Measurements from ENCODE around the gene OR7E24. TPM values are rescaled to one million over a fixed set of nuclear protein-coding genes. Genes with fewer than 3 reads are reported as not detected.
"Not testable (repeated sequence)": the region's sequence is repeated elsewhere in the genome, so short reads cannot be mapped to it uniquely, and the experiment has no call there.

The OR7E24 gene
- total and polyA plus RNA-seq, 4 donors, result not detected

GRCh38 chr19:9251236-9251635, 506 bp downstream of the OR7E24 start:
- Histone ChIP-seq H3K27ac (ENCODE audit: low read depth in 1 of 2, low read length in 1 of 2) (no peak overlapping the region), H3K4me3 (no peak overlapping the region), H3K36me3 (ENCODE audit: control insufficient read depth in 4 of 4, insufficient read depth in 4 of 4, low read length in 4 of 4) (no peaks in the 10 kb centered on the region), H3K27me3 (ENCODE audit: control insufficient read depth in 3 of 3, insufficient read depth in 3 of 3, low read length in 2 of 3) (no peaks in the 10 kb centered on the region), H3K9me3 (ENCODE audit: control insufficient read depth in 4 of 4, insufficient read depth in 3 of 4, low read length in 3 of 4) (peaks cover 0 to 5% (median 0%) of the 10 kb centered on the region in 4 donors), H3K9ac (ENCODE audit: insufficient read depth in 1 of 2, low read length in 2 of 2) (no peak overlapping the region), H3K4me1 (ENCODE audit: control insufficient read depth in 5 of 5, insufficient read depth in 5 of 5, low read length in 5 of 5) (no peaks in the 10 kb centered on the region)
- ATAC-seq (ENCODE audit: insufficient read depth, low FRiP score) (no peak), DNase-seq (no peak)
- WGBS, 2 donors, result 77 to 78% methylated on average over 5 of the region's 5 CpGs
- TF ChIP-seq CTCF (IDR thresholded peaks at IDR 0.05; ENCODE audit: control extremely low read depth, extremely low read depth), result no peak

DNA sequence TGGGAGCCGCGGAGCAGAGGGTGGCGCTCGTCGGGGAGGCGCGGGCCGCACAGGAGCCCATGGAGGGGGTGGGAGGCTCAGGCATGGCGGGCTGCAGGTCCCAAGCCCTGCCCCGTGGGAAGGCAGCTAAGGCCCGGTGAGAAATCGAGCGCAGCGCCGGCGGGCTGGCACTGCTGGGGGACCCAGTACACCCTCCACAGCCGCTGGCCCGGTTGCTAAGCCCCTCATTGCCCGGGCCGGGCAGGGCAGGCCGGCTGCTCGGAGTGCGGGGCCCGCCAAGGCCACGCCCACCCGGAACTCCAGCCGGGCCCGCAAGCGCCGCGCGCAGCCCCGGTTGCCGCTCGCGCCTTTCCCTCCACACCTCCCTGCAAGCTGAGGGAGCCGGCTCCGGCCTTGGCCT, 32.8 kb downstream of the OR7E24 start:
- not testable (repeated sequence) for H3K9ac ChIP-seq (ENCODE audit: insufficient read depth in 1 of 2, low read length in 2 of 2); H3K4me1 ChIP-seq (ENCODE audit: control insufficient read depth in 5 of 5, insufficient read depth in 5 of 5, low read length in 5 of 5); H3K36me3 ChIP-seq (ENCODE audit: control insufficient read depth in 4 of 4, insufficient read depth in 4 of 4, low read length in 4 of 4); H3K27me3 ChIP-seq (ENCODE audit: control insufficient read depth in 3 of 3, insufficient read depth in 3 of 3, low read length in 2 of 3); ATAC-seq (ENCODE audit: insufficient read depth, low FRiP score); H3K4me3 ChIP-seq; H3K27ac ChIP-seq (ENCODE audit: low read depth in 1 of 2, low read length in 1 of 2)
- 9 to 15% methylated on average over 15 to 38 of the region's 38 CpGs for WGBS, 2 donors
- peaks cover 0 to 27% (median 1%) of the 10 kb centered on the region in 4 donors for H3K9me3 ChIP-seq (ENCODE audit: control insufficient read depth in 4 of 4, insufficient read depth in 3 of 4, low read length in 3 of 4)
- peak in 2 of 3 donors; percentile 14 to 15 for DNase-seq

DNA sequence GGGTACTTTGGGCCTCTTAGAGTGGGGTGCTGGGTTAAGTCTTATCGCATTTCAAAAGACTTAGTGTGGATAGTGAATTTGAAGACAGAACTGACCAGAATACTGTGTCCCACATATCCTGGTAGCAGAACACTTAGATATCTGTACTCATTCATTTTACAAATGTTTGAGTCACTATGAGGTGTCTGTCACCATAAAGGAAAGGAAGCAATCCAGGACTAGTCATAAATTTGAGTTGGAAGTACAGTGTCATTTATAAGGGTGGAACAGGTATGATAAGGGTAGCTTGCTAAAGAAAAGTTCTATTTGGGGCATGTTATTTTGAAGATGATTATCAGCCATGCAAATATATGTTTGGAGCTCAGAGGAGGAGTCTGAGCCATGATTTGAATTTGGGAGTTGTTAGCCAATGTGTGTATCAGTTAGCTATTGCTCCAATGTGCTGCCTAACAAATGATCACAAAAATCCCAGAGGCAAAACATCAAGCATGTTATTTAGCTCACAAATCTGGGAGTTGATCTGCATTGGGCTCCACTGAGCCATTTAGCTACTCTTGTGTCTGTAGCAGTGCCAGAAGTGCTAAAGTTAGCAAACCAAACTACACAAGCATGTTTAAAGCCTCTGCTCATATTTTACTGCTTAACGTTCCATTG, 38.6 kb downstream of the OR7E24 start:
- Histone ChIP-seq H3K4me3 (no peak overlapping the region), H3K9ac (ENCODE audit: insufficient read depth in 1 of 2, low read length in 2 of 2) (no peak overlapping the region), H3K27ac (ENCODE audit: low read depth in 1 of 2, low read length in 1 of 2) (no peak overlapping the region), H3K27me3 (ENCODE audit: control insufficient read depth in 3 of 3, insufficient read depth in 3 of 3, low read length in 2 of 3) (no peaks in the 10 kb centered on the region), H3K4me1 (ENCODE audit: control insufficient read depth in 5 of 5, insufficient read depth in 5 of 5, low read length in 5 of 5) (no peaks in the 10 kb centered on the region), H3K9me3 (ENCODE audit: control insufficient read depth in 4 of 4, insufficient read depth in 3 of 4, low read length in 3 of 4) (peaks cover 7 to 25% (median 21%) of the 10 kb centered on the region in 4 donors), H3K36me3 (ENCODE audit: control insufficient read depth in 4 of 4, insufficient read depth in 4 of 4, low read length in 4 of 4) (peaks cover 3 to 25% (median 20%) of the 10 kb centered on the region in 4 donors)
- ATAC-seq (ENCODE audit: insufficient read depth, low FRiP score) (no peak), DNase-seq (no peak)
- no peak for TF ChIP-seq CTCF (IDR thresholded peaks at IDR 0.05; ENCODE audit: control extremely low read depth, extremely low read depth)
- WGBS, 2 donors, result 96 to 98% methylated on average over 2 of the region's 2 CpGs

DNA sequence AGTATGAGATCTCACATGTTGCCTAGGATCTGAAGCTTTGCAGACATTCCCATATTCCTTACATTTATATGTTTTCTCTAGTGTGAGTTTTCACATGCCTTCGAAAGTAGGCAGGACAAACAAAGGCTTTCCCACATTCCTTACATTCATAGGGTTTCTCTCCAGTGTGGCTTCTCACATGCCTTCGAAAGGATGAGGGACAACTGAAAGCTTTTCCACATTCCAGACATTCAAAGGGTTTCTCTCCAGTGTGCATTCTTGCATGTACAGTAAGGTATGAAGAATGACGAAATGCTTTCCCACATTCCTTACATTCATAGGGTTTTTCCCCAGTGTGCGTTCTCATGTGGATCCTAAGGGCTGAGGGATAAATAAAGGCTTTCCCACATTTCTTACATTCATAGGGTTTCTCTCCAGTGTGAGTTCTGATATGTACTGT, 44.7 kb downstream of the OR7E24 start:
- 96 to 97% methylated on average over 4 of the region's 4 CpGs for WGBS, 2 donors
- Histone ChIP-seq H3K4me3 (no peak overlapping the region), H3K9me3 (ENCODE audit: control insufficient read depth in 4 of 4, insufficient read depth in 3 of 4, low read length in 3 of 4) (peaks cover 32 to 49% (median 38%) of the 10 kb centered on the region in 4 donors), H3K4me1 (ENCODE audit: control insufficient read depth in 5 of 5, insufficient read depth in 5 of 5, low read length in 5 of 5) (no peaks in the 10 kb centered on the region), H3K9ac (ENCODE audit: insufficient read depth in 1 of 2, low read length in 2 of 2) (no peak overlapping the region), H3K27ac (ENCODE audit: low read depth in 1 of 2, low read length in 1 of 2) (no peak overlapping the region), H3K27me3 (ENCODE audit: control insufficient read depth in 3 of 3, insufficient read depth in 3 of 3, low read length in 2 of 3) (no peaks in the 10 kb centered on the region), H3K36me3 (ENCODE audit: control insufficient read depth in 4 of 4, insufficient read depth in 4 of 4, low read length in 4 of 4) (peaks cover 26 to 66% (median 59%) of the 10 kb centered on the region in 4 donors)
- no peak for TF ChIP-seq CTCF (IDR thresholded peaks at IDR 0.05; ENCODE audit: control extremely low read depth, extremely low read depth)
- ATAC-seq (ENCODE audit: insufficient read depth, low FRiP score), result no peak
- DNase-seq, result no peak

All from lung (tissue), 12 donors.